Caki2 (cell line): ENCODE measurements around the gene IL5RA. TPM values are rescaled to one million over a fixed set of nuclear protein-coding genes. Genes with fewer than 3 reads are reported as not detected.

Source experiments
- DNase-seq: peaks from one replicate; pipeline ENCODE4 v3.0.0-alpha.2; 2015; ENCODE audit warnings: low read depth
- in situ Hi-C: cut with HindIII; loops from 2 replicates; pipeline ENCODE4 v1.10.0; 2016; ENCODE audit warnings: low sequenced_read_pairs, low pct_unique_long_range_greater_than_20kb, mixed read lengths
- total RNA-seq: library from RNA; depleted of rRNA; stranded (reverse); fragments of >200 nt; shearing (Covaris generic); gene quantifications from 2 replicates; pipeline ENCODE4 v1.2.3, GENCODE V29; 2014; ENCODE audit warnings: low replicate concordance; rRNA removed

Gene IL5RA
- total RNA-seq, result not detected in 2 replicates

DNA sequence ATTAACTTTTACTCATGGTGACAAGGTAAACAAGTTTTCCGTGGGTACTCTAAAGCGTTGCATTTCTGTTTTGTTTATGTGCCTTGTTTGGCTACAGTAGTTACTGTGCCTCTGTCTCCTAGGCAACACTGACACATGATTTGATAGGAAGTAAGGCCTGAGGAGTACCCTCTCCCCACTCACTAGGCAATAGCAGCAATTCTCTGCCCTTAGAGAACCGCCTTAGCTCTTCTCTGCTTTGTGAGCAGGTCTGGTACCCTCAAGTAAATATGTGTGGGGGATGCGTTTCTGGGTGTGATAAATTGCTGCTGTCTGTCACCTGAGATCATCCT, at the start of gene IL5RA:
Gene IL5RA, minus strand, starts transcription at position 76 of the 332 bp plus-strand sequence. CDS start 5,390 bp downstream, outside the sequence.
- in situ Hi-C loops, result no loop called here
- DNase-seq, result no peak

DNA sequence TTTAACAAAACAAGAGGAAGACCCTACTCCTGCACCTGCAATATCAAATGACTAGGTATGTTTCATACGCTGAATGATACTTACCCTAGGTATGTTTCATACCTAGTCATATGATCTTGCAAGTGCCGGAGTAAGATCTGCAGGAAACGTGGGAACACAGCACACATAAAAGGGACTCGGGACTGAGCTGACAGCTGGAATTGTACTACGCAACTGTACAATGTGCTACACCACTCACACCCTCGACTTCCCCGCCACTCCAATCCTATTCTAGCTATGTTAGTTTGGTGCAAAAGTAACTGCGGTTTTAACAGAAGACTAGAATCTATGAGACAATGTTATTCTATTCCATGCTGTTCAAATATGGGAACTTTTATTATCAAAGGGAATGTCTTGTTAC, 47.3 kb upstream of the IL5RA start:
- DNase-seq, result no peak
- in situ Hi-C loops, result no loop called here

GRCh38 chr3:3154879-3155610, 44.9 kb upstream of the IL5RA start:
- no peak for DNase-seq
- in situ Hi-C loops, result no loop called here

DNA sequence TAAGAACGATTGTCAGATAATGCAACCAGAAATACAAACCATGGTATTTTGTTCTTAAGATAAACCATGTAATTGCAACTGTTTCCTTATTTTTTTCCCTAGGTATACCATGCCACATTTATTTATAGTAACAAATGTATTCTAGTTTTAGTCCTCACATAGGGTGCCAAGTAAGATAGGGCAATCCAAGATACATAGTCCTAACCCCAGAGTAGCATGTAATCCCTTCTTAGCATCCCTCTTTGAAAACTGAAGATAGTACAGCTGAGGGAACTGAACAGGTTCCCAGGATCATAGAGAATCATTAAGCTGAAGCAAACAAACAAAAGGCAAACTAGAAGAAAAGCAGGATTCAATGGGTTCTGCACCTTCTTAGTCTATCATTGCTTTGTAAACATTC, 41.3 kb upstream of the IL5RA start:
- no peak for DNase-seq
- in situ Hi-C loops, result no loop called here

DNA sequence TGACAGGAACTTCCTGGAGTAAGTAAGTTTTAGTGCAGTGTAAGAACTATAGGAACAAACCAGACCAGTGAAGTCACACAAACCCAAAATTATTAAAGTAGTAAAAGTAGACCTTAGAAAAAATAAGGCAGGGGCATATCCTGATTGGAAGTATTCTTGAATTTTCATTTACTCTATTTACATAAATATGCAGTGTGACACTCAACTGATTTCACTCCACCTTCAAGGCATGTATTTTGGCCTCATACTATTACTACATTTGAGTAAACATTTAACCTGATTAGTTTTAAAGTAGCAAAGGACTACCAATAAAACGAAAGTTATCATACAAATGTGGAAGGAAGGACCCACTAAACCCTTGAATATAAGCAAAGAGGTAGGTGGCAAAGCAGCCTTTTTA, 39.4 kb upstream of the IL5RA start:
- in situ Hi-C loops, result no loop called here

DNA sequence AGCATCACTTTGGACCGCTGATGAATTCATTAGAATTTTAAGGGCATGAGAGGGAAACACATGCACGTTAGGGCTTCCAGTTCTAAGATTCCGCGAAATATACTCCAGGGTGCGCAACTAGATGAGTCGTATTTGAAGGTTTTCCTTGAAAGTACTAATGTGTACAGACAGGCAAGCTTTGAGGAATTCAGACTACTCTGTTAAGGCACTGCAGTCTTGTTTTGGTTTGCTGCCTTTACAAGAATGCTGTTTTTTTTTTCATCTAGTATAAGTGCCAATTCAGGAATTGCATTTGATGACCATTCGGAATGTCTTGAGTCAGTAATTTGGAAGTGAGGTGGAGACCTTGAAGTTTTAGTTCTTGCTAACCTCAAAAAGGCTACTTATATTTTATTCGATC, 35.7 kb upstream of the IL5RA start:
- in situ Hi-C loops, result no loop called here
- no peak for DNase-seq

More for the DNA sequence above, 39.4 kb upstream of the IL5RA start:
- DNase-seq, result no peak

DNA sequence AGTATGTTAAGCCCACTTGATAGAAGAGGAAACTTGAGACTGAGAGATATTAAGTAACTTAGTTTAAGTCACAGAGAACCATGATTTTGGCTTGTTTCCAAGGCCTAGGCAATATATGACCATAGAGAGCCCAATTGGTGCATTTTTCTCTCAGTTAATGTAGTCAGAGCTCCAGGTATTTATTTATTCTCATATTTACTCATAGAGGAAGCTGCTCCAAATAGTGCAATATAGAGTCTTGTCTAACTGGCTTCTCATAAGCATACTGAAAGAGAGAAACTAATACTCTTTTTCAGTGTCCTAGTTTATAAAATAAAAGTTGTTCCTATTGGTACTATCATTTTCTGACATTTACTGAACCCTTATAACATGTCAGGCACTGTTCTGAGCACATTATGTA, 31.8 kb upstream of the IL5RA start:
- DNase-seq, result no peak
- in situ Hi-C loops, result no loop called here

- in situ Hi-C loops, result no loop called here
- no peak for DNase-seq
Measured at GRCh38 chr3:3137526-3137925, 27.4 kb upstream of the IL5RA start.

GRCh38 chr3:3134750-3135448, 24.7 kb upstream of the IL5RA start:
- DNase-seq, result no peak
- in situ Hi-C loops, result no loop called here

- DNase-seq, result no peak
- in situ Hi-C loops, result no loop called here
Measured at GRCh38 chr3:3133500-3133899, 23.3 kb upstream of the IL5RA start.

- DNase-seq, result no peak
- in situ Hi-C loops, result no loop called here
Measured at GRCh38 chr3:3129579-3129978, 19.4 kb upstream of the IL5RA start.

DNA sequence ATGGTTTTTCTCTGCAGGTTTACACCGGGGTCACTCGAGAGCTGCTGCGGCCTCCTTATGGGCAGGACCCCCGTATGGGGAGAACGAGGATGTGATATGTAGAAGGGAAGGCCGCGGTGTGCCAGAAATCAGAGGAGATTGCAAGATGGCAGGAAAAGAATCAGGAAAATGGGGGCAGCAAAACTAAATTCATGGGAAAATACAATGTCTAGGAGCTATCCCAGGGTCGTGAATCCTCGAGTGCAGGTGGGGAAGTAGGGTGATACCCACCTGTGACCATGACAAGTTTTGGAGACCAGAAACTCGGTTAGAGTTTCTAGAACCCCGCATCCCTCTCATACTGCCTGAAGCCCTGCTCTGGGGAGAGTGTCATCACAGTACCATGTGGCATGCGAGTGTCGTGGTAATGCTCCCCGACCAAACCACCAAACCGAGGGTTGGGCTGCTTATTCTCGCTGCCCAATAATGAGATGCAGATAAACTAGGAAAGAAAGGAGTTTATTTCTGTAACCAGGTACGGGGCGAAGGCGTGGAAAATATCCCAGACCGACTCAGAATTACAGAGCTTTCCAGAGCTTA, 17.3 kb upstream of the IL5RA start:
- in situ Hi-C loops, result no loop called here
- peak; percentile 2 for DNase-seq

DNA sequence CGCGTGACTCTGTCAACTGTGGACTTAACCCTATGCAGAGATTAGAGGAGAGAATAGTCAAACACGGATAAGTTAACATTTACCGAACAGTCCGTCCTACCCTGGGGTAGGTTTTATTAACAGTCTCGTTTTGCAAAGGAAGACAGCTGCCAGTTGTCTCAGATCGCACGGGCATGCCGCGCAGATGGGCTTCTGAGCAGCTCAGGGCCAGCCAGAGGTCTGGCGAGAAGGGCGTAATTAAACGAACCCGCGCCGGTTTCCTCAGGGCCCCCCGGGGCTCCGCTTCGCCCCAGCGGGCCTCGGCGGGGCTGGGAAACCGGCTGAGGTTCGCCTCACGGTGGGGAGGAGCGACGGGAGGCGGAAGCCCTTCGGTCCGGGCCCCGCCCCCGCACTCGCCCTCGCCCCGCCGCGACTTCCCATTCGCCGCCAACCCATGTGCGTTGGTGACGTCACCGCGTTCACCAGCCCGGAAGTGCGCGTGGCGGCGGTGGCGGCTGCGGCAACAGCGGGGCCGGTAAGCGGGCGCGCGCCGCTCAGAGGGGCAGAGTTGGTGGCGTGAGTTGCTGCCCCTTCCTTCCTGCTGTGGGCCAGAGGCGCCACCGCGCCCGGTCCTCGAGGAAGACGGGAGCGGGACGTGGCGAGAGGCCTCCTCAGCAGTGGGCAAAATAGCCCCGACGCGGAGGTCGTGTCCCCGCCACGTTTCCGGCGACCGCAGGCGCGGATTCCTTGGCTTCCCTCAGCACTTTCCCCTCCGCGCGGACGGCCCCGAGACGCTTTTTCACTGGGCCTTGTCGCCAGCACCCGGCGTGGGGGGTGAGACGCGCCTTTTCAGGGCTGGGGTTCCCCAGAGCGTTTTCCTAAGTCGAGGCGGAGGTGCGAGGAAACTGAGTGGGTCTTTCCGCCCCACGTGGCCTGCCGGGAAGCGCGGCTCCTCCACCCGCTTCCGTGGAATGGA, 16.6 kb upstream of the IL5RA start, which contains the start of gene TRNT1:
Gene TRNT1, plus strand, starts transcription at position 464 of the 955 bp plus-strand sequence. CDS start 2,101 bp downstream, outside the sequence.
- DNase-seq, result peak; percentile 84
- in situ Hi-C loops, result no loop called here

DNA sequence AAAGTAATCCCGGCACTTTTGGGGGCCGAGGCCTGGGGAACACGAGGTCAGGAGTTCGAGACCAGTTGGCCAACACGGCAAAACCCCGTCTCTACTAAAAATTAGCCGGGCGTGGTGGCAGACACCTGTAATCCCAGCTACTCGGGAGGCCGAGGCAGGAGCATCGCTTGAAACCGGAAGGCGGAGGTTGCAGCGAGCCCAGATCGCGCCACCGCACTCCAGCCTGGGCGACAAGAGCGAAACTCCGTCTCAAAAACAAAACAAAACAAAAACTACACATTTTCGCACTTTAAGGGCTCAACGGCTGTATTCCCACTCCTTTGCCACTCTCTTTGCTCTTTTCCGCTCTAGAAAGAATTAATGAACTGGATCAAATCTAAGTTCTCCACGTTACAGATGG, 15.8 kb upstream of the IL5RA start:
- in situ Hi-C loops, result no loop called here
- no peak for DNase-seq

DNA sequence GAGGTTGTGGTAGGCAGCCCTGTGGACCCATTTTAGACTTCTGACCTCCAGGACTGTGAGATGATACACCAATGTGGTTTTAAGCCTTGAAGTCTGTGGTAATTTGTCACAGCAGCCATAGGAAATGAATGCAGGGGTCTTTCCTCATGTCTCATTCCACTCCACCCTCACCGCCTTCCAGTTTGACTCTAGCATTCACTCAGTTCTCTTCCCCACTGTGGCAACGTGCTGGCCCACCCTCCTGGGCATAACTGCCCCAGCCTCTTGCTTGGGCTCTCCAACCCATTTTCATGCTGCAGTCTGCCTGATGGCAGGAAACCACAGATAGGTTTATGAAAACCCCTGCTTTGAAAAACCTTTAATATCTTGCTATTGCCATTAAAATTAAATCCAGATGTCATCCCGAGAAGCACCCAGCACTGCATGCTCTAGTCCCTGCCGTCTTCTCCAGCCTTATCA, 9.2 kb upstream of the IL5RA start:
- no peak for DNase-seq
- in situ Hi-C loops, result no loop called here

DNA sequence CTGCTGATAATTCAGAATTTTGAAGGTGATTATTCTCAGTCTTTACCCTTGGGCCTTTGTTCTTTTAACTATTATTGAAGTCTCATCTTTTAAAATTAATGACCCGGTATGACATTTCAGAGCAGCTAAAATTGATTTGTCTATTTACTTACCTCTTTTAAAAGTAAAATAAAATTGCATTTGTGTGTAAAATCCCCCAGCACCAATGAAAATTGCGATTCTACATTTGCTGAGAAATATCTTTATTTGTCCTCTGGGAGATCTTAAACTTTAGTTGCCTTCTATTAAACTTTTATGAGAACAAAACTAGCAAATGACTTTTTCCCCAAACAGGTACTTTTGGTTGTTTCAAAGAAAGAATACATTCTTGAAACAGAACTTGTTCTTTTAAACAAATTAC, 7.5 kb upstream of the IL5RA start:
- DNase-seq, result no peak
- in situ Hi-C loops, result no loop called here

DNA sequence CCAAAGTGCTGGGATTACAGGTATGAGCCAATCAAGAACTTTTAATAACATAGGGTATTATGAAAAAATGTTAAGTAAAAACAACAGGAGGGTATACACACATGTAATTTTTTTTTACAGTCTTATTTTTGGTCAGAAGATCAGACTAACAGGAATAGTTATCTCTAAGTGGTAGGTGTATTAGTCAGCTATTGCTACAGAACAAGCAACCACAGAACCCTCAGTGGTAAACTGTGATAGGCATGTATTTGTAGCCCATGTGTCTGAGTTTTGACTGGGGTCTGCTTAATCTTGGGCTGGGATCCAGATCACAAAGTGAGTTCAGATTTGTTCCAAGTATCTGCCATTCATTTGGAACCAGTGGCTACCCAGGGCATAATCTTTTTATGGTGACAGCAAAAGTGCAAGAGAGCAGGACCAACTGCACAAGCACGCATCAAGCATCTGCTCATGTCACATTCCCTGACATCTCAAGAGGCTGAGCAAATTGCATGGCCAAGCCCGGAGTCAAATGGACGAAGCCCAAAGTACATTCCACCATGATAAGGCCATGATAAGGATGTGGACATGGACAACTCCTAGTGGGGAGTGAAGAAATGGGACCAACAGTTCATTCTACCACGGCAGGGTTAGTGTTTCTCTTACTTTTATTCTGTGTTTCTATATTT, 3.0 kb upstream of the IL5RA start:
- DNase-seq, result no peak
- in situ Hi-C loops, result no loop called here
